VCaP (cell line): Measurements from ENCODE around the gene ERGIC2.
A peak's percentile ranks its signal among the peaks of the same experiment; 100 is the strongest.

Source experiments
- H3K27ac ChIP-seq: fragments of 450-650 bp; 2 replicates; pipeline ENCODE4 v1.5.1; 2017
- CTCF ChIP-seq: fragments of 450-650 bp; conservative IDR thresholded peaks from 2 replicates; pipeline ENCODE4 v1.5.1; 2017; ENCODE audit warnings: mild to moderate bottlenecking, moderate library complexity

ERGIC2 gene

GRCh38 chr12:29314416-29314815 lies 66.6 kb downstream of the ERGIC2 start:
- no peak for TF ChIP-seq CTCF
- no peak overlapping the region for H3K27ac ChIP-seq

- TF ChIP-seq CTCF = no peak
- H3K27ac ChIP-seq = no peak overlapping the region
Observed at GRCh38 chr12:29310899-29311298, 70.1 kb downstream of the ERGIC2 start.

- no peak overlapping the region for H3K27ac ChIP-seq
- TF ChIP-seq CTCF = peak; percentile 79
Observed at GRCh38 chr12:29309320-29309902, 71.6 kb downstream of the ERGIC2 start.

GRCh38 chr12:29306682-29307081 lies 74.3 kb downstream of the ERGIC2 start:
- TF ChIP-seq CTCF = no peak
- no peak overlapping the region for H3K27ac ChIP-seq

GRCh38 chr12:29306266-29306665 lies 74.7 kb downstream of the ERGIC2 start:
- no peak overlapping the region for H3K27ac ChIP-seq

GRCh38 chr12:29304388-29304787 lies 76.6 kb downstream of the ERGIC2 start:
- H3K27ac ChIP-seq = no peak overlapping the region
- TF ChIP-seq CTCF = no peak

More at GRCh38 chr12:29306266-29306665, 74.7 kb downstream of the ERGIC2 start:
- TF ChIP-seq CTCF = no peak

GRCh38 chr12:29301114-29301513 lies 79.9 kb downstream of the ERGIC2 start:
- TF ChIP-seq CTCF = no peak

More at GRCh38 chr12:29301114-29301513, 79.9 kb downstream of the ERGIC2 start:
- H3K27ac ChIP-seq = no peak overlapping the region
